Measurements from ENCODE around the gene OPRD1. TPM values are rescaled to one million over a fixed set of nuclear protein-coding genes. Genes with fewer than 3 reads are reported as not detected.
A peak's percentile ranks its signal among the peaks of the same experiment; 100 is the strongest.
"Not testable (repeated sequence)": the region's sequence is repeated elsewhere in the genome, so short reads cannot be mapped to it uniquely, and the experiment has no call there.

OPRD1 gene
- total RNA-seq, 1 donor from 2014 or later = not detected

- intact Hi-C loops (cut with DNase I) = no loop called here
- TF ChIP-seq, protein P1, sequence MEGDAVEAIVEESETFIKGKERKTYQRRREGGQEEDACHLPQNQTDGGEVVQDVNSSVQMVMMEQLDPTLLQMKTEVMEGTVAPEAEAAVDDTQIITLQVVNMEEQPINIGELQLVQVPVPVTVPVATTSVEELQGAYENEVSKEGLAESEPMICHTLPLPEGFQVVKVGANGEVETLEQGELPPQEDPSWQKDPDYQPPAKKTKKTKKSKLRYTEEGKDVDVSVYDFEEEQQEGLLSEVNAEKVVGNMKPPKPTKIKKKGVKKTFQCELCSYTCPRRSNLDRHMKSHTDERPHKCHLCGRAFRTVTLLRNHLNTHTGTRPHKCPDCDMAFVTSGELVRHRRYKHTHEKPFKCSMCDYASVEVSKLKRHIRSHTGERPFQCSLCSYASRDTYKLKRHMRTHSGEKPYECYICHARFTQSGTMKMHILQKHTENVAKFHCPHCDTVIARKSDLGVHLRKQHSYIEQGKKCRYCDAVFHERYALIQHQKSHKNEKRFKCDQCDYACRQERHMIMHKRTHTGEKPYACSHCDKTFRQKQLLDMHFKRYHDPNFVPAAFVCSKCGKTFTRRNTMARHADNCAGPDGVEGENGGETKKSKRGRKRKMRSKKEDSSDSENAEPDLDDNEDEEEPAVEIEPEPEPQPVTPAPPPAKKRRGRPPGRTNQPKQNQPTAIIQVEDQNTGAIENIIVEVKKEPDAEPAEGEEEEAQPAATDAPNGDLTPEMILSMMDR (IDR thresholded peaks at IDR 0.05) = no peak
- Histone ChIP-seq H3K4me1 (no peaks in the 10 kb centered on the region), H3K27me3 (ENCODE audit: low read depth) (no peaks in the 10 kb centered on the region), H3K9me3 (no peaks in the 10 kb centered on the region), H3K36me3 (no peaks in the 10 kb centered on the region), H3K27ac (no peak overlapping the region), H3K4me3 (no peak overlapping the region)
- peak in 1 of 2 donors; percentile 28 for ATAC-seq
- DNase-seq = no peak
Observed at GRCh38 chr1:28792644-28793121, 19.3 kb upstream of the OPRD1 start.

- intact Hi-C loops (cut with DNase I); H3K9me3 ChIP-seq; H3K4me1 ChIP-seq; H3K27me3 ChIP-seq (ENCODE audit: low read depth); H3K36me3 ChIP-seq; ATAC-seq; H3K27ac ChIP-seq; H3K4me3 ChIP-seq; DNase-seq: not testable (repeated sequence)
Observed at GRCh38 chr1:28794582-28794981, 17.4 kb upstream of the OPRD1 start.

- no peak for ATAC-seq
- Histone ChIP-seq H3K27ac (no peak overlapping the region), H3K36me3 (no peaks in the 10 kb centered on the region), H3K4me1 (no peaks in the 10 kb centered on the region), H3K4me3 (no peak overlapping the region), H3K9me3 (no peaks in the 10 kb centered on the region), H3K27me3 (ENCODE audit: low read depth) (no peaks in the 10 kb centered on the region)
- TF ChIP-seq, protein P1 (IDR thresholded peaks at IDR 0.05) = no peak
- no peak for DNase-seq
- intact Hi-C loops (cut with DNase I) = no loop called here
Observed at GRCh38 chr1:28796352-28797211, 15.4 kb upstream of the OPRD1 start.

- ATAC-seq (no peak), DNase-seq (no peak)
- H3K36me3 ChIP-seq = no peaks in the 10 kb centered on the region
- no peaks in the 10 kb centered on the region for H3K9me3 ChIP-seq
- no peaks in the 10 kb centered on the region for H3K27me3 ChIP-seq (ENCODE audit: low read depth)
- no peak overlapping the region for H3K4me3 ChIP-seq
- no peaks in the 10 kb centered on the region for H3K4me1 ChIP-seq
- intact Hi-C loops (cut with DNase I) = no loop called here
- H3K27ac ChIP-seq = no peak overlapping the region
- TF ChIP-seq, protein P1 (IDR thresholded peaks at IDR 0.05) = no peak
Observed at GRCh38 chr1:28800324-28800723, 11.6 kb upstream of the OPRD1 start.

DNA sequence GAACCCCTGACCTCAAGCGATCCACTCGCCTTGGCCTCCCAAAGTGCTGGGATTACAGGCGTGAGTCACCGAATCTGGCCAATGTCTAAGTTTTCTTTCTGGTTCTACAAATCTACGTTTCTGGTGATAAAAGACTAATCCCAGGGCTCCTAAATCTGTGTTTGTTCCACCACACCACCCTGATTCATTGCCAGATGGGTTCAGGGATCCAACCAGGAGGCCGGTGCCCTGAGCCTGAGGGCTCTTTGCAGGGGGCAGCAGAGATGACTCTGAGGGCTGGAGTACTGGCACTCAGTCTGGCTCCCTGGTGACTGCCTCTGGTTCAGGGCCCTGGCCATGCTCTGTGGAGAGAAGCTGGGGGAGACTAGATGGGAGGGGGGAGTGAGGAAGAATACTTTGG, 10.5 kb upstream of the OPRD1 start:
- H3K4me1 ChIP-seq = no peaks in the 10 kb centered on the region
- TF ChIP-seq, protein P1 (IDR thresholded peaks at IDR 0.05) = no peak
- H3K36me3 ChIP-seq = no peaks in the 10 kb centered on the region
- H3K27ac ChIP-seq = no peak overlapping the region
- H3K9me3 ChIP-seq = no peaks in the 10 kb centered on the region
- no peak overlapping the region for H3K4me3 ChIP-seq
- DNase-seq = no peak
- ATAC-seq = no peak
- intact Hi-C loops (cut with DNase I) = no loop called here
- H3K27me3 ChIP-seq (ENCODE audit: low read depth) = no peaks in the 10 kb centered on the region

GRCh38 chr1:28803051-28803450, 8.9 kb upstream of the OPRD1 start:
- Histone ChIP-seq H3K27me3 (ENCODE audit: low read depth) (no peaks in the 10 kb centered on the region), H3K4me1 (no peaks in the 10 kb centered on the region), H3K4me3 (no peak overlapping the region), H3K9me3 (no peaks in the 10 kb centered on the region), H3K27ac (no peak overlapping the region), H3K36me3 (no peaks in the 10 kb centered on the region)
- DNase-seq = no peak
- no peak for ATAC-seq
- intact Hi-C loops (cut with DNase I) = no loop called here
- TF ChIP-seq, protein P1 (IDR thresholded peaks at IDR 0.05) = no peak

All from lower lobe of right lung (tissue), 2 donors.